GM21423 (cell line): ENCODE results near the gene MYOM1.
A peak's percentile ranks its signal among the peaks of the same experiment; 100 is the strongest.

ENCODE experiments used
- ATAC-seq: cut with Tn5 transposase; IDR thresholded peaks from one replicate; pipeline ENCODE4 v1.9.1; 2021; ENCODE audit warnings: mild to moderate bottlenecking, moderate library complexity; ENCODE audit not compliant: unreplicated experiment

The MYOM1 gene

GRCh38 chr18:3153107-3153704 is 66.6 kb downstream of the MYOM1 start:
- peak; percentile 91 for ATAC-seq

GRCh38 chr18:3152294-3152693 is 67.5 kb downstream of the MYOM1 start:
- no peak for ATAC-seq

DNA sequence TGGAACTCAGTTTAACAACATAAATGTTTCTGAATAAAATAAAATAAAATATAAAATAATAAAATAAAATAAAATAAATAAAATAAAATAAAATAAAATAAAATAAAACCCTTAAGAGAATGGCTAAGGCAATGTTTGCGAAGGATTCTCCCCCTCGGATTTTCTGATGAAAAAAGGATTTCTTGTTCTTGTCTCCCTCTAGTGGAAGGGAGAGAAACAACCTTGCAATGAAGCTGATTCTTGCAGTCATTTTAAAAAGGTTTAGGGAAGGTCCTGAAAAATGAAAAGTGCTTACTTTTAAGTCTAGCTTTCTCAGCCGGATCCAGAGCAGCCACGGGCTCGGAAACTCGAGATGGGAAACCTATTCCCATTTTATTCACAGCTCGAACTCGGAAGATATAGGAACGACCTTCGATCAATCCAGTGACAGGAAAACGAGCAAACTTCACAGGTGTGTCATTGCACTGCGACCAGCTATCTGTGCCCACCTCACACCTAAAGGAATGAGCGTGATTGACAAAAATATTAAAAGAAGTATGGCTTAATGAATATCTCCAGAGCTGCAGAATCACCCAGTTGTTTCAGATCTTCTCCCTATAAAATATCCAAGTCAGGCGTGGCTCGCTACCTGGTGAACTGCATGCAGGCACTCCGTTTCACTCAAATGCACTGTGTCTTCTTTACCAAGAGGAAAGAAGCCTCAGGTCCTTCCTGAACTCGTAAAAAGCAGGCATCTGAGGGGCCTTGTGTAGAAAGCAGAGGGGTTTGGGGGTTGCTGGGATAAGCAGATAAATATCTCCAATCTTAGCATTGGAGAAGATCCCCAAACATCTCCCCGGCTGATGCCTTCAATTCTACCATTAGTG is 68.1 kb downstream of the MYOM1 start:
- ATAC-seq = no peak

DNA sequence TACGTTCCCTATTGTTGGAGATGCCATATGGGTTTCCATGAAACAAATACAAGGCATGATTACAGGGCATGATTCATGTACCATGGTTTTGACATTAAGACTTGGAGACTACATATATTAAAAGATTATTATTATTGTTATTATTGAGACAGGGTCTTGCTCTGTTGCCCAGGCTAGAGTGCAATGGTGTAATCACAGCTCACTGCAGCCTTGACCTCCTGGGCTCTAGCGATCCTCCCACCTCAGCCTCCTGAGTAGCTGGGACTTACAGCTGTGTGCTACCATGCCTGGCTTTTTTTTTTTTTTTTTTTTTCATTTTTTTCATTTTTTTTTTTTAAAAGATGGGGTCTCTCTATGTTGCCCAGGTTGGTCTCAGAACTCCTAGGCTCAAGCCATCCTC is 69.1 kb downstream of the MYOM1 start:
- ATAC-seq = no peak

GRCh38 chr18:3150274-3150673 is 69.5 kb downstream of the MYOM1 start:
- no peak for ATAC-seq

DNA sequence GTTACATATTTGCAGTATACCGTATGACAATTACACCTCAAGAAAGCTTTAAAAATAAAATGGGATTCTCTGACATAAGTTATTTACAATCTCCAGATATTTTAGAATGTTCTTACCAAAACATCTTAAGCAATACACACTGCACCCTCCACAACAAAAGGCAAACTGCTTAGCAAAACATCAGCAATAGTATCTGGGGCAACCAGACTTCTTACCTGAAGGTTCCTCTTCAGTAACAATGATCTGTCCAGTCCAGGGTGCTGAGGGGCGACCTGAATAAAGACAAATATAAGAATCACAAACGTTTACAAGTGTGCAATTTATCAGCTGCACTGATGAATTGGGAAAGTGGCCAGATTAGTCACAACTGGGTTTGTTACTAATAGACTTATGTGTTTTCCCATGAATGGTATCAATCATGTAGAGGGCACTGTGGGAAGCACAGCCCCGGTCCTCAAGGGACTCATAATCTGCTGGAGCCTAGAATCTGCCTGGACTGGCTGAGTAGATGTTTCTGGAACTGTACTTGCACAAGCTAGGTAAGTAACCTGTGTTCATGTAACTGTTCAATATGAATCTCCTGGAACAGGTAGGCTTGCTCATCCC is 70.7 kb downstream of the MYOM1 start:
- no peak for ATAC-seq

DNA sequence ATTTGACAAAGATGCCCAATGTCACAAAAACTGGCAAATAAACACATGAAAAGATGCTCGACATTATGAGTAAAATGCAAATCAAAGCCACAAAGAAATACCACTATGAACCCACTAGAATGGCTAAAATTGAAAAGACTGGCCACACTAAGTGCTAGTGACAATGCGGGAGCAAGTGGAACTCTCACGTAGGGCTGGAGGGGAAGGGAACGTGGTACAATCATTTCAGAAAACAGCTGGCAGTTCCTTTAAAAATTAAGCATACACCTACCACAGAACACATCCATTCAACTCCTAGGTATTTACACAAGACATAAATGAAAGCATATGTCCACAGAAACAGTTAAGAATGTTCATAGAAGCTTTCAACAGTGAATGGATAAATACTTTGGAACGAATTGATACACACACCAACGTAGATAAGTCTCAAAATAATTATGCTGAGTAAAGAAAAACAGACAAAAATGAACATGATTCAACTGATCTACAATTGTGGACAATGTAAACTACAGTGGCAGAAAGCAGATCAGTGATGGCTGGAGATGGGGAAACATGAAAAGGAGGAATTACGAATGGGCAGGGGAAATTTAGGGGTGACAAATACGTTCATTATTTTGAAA is 71.7 kb downstream of the MYOM1 start:
- ATAC-seq = no peak

- no peak for ATAC-seq
Observed at GRCh38 chr18:3140986-3141639, 78.7 kb downstream of the MYOM1 start.

DNA sequence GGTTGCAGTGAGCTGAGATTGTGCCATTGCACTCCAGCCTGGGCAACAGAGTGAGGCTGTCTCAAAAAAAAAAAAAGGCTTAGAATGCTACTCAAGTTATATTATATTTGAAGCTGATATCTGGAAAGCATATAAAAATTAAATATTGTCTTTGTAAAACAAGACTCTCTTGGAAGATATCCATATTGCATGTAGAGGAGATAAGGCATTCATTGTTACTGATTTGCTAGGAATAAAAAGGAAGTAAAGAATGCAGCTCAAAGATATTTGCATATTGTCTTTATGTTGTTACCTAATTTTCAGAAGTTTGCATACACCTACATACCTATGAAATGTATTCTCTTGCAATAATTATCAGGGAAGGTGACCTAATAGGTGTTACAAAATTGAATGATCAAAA is 79.4 kb downstream of the MYOM1 start:
- ATAC-seq = no peak

DNA sequence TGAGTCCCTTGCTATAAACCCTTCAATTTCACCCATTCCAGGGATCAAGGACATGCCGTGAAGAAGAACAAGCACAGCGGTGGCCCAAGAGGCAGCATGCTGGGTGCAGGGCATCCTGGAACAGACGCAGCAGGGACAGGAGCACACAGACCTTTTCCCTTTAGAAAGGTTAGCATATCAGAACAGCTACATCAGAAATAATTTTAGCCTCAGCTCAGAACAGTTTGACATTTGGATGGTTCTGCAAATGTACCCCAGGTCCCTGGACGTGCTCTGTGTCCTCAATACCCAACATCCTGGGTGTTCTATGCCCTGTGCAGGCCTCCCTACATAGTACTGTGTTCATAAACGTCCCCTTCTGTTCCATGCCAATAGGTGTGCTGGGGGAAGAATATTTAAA is 80.4 kb downstream of the MYOM1 start:
- no peak for ATAC-seq

- ATAC-seq = no peak
Observed at GRCh38 chr18:3138274-3138975, 81.3 kb downstream of the MYOM1 start.

DNA sequence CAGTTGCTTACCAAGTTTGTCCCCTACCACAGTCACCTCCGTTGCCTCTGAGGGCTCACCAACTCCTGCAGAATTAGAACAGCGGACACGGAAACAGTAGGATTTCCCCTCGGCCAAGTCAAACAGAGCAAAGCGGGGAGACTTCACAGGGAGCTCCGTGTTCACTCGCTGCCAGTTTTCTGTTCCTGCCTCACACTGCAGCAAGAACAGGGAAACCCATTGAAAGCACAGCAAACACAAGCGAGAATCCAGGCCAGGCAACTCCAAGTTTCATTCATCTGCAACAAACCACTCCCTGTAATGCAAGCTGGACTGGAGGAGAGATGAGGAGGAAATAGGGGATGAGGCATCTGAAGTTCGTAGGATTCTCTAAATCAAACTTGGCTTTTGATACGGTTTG is 84.2 kb downstream of the MYOM1 start:
- ATAC-seq = no peak

DNA sequence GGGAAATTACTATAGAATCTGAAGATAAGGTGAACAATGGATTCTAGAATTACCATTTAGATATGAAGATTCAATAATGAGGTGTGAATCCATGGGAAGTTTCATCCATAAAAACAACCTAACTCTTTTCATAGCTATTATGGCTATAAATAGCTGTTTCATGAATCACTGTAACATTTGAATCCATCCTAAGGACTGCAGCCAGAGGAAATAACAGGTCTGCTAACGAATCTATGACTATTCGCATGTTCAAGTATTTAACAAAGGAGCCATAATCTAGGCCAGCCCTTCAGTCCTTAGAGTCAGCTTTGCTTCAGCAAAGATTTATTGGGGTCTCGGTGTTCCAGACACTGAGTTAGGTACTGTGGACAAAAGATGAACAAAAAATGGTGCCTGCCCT is 87.1 kb downstream of the MYOM1 start:
- ATAC-seq = no peak

- no peak for ATAC-seq
Observed at GRCh38 chr18:3130344-3130743, 89.4 kb downstream of the MYOM1 start.

GRCh38 chr18:3129053-3129864 is 90.5 kb downstream of the MYOM1 start:
- ATAC-seq = peak; percentile 91

DNA sequence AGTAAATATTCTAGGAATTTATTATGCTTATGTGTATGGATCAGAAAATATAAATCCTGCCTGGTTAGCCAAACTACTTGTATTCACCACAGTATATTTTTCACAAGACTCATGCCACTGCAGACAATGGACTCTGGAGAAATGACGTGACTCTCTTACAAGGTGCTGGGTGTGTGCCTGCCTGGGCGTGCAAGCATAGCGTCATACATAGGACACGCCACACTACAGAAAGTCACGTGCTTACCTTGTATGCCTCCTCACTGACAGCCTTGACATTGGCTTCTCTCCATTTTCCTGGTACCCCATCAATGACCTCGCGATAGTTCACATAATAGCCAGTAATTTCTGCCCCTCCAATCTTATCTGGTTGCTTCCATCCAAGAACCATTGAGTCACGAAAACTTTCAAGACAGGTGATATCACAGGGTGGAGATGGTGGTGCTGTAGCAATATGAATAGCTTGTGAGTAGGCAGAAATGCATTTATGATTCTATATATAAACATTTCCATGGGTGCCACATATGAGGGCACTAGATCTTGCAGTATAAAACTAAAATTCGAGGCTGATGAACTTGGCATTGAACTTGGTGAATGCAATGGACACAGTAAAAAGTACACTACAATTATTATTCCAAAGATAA is 93.2 kb downstream of the MYOM1 start:
- ATAC-seq = no peak

DNA sequence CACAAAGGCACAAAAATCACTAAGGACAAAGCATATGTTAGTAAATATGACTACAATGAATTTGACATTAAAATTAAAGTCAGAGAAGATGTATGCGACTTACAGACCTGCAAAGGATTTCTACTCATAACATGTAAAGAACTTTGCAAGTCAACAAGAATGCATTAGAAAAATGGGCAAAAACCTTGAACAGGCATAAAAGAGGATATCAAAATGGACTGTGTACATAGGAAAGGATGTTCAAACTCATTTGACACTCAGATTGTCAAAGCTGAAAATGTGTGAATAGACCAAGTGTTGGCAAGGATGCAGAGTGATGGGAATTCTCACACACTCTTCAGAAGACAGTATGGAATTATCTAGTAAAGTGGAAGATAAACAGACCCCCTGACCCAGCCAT is 94.9 kb downstream of the MYOM1 start:
- no peak for ATAC-seq

GRCh38 chr18:3122851-3123250 is 96.9 kb downstream of the MYOM1 start:
- ATAC-seq = no peak

- no peak for ATAC-seq
Observed at GRCh38 chr18:3121259-3121658, 98.5 kb downstream of the MYOM1 start.
